ENCODE measurements around the gene SCN2B. TPM values are rescaled to one million over a fixed set of nuclear protein-coding genes. Genes with fewer than 3 reads are reported as not detected.

The SCN2B gene
- total and polyA plus RNA-seq, 2 of the 13 experiments (the other 11 are each of a cell fraction or from before 2014, with no cell fraction given), result 0.01 to 0.02 TPM

DNA sequence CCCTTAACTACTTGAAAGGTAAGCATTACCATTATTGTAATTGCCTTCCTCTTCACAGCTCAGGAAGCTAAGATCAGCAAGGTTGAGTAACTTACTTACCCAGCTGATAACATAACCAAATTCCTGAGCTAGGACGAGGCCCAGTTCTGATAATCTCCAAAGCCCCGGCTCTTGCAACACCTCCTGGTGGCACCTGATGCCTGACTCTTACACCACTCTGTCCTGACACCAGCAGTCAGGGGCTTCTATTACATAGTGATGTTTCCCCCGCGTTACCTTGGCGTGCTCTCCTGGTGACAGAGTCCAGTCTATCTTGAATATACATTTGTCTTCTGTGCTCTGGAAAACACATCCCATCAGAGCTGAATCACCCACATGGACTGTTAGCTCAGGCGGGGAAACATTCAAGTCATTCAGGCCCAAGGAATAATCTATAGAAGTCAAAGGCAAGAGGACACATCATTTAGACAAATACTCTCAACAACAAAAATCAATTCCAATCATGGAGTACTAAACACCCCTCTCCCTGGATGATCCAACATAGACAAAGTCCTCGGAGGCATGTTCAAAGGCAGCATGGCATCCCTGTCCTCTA, 35.8 kb upstream of the SCN2B start (continued):
- TF ChIP-seq, protein P1, sequence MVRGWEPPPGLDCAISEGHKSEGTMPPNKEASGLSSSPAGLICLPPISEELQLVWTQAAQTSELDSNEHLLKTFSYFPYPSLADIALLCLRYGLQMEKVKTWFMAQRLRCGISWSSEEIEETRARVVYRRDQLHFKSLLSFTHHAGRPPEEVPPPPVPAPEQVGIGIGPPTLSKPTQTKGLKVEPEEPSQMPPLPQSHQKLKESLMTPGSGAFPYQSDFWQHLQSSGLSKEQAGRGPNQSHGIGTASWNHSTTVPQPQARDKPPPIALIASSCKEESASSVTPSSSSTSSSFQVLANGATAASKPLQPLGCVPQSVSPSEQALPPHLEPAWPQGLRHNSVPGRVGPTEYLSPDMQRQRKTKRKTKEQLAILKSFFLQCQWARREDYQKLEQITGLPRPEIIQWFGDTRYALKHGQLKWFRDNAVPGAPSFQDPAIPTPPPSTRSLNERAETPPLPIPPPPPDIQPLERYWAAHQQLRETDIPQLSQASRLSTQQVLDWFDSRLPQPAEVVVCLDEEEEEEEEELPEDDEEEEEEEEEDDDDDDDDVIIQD (CRISPR knock-in tag; IDR thresholded peaks at IDR 0.05; ENCODE audit: low read depth), result peak; percentile 81; the same call in 1 of the 2 replicates
- TF ChIP-seq RAD21 (CRISPR knock-in tag; IDR thresholded peaks at IDR 0.05), result peak; percentile 28; the same call in 1 of the 2 replicates
- TF ChIP-seq IKZF1 (IDR thresholded peaks at IDR 0.05), result no peak
- peak; percentile 55 for TF ChIP-seq ZNF670 (CRISPR knock-in tag; IDR thresholded peaks at IDR 0.05; ENCODE audit: borderline replicate concordance)
- TF ChIP-seq, protein P2, sequence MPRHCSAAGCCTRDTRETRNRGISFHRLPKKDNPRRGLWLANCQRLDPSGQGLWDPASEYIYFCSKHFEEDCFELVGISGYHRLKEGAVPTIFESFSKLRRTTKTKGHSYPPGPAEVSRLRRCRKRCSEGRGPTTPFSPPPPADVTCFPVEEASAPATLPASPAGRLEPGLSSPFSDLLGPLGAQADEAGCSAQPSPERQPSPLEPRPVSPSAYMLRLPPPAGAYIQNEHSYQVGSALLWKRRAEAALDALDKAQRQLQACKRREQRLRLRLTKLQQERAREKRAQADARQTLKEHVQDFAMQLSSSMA (CRISPR knock-in tag; IDR thresholded peaks at IDR 0.05), result 0 out of 2 replicates have a peak, but pooled peaks have one; percentile 55
- peak; percentile 53; the same call in 1 of the 2 replicates for TF ChIP-seq ZNF232 (CRISPR knock-in tag; IDR thresholded peaks at IDR 0.05; ENCODE audit: borderline replicate concordance)
- TF ChIP-seq TBL1XR1 (IDR thresholded peaks at IDR 0.05; ENCODE audit: borderline replicate concordance, low read length, partially characterized antibody), result peak; percentile 77
- peak; percentile 96 for TF ChIP-seq MED1 (CRISPR knock-in tag; IDR thresholded peaks at IDR 0.05)
- peak; percentile 74; the same call in 1 of the 3 replicates for TF ChIP-seq MXI1 (IDR thresholded peaks at IDR 0.05; ENCODE audit: borderline replicate concordance, low read depth, low read length)
- TF ChIP-seq NCOR1 (IDR thresholded peaks at IDR 0.05; ENCODE audit: borderline replicate concordance, low read length), result peak; percentile 91
- TF ChIP-seq, protein P3, sequence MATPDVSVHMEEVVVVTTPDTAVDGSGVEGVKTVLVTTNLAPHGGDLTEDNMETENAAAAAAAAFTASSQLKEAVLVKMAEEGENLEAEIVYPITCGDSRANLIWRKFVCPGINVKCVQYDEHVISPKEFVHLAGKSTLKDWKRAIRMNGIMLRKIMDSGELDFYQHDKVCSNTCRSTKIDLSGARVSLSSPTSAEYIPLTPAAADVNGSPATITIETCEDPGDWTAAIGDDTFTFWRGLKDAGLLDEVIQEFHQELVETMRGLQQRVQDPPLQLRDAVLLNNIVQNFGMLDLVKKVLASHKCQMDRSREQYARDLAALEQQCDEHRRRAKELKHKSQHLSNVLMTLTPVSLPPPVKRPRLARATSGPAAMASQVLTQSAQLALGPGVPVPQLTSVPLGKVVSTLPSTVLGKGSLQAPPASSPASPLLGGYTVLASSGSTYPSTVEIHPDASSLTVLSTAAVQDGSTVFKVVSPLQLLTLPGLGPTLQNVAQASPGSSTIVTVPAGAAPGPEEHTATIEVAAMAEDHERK (CRISPR knock-in tag; IDR thresholded peaks at IDR 0.05; ENCODE audit: low read depth), result no peak
- TF ChIP-seq, protein P4, sequence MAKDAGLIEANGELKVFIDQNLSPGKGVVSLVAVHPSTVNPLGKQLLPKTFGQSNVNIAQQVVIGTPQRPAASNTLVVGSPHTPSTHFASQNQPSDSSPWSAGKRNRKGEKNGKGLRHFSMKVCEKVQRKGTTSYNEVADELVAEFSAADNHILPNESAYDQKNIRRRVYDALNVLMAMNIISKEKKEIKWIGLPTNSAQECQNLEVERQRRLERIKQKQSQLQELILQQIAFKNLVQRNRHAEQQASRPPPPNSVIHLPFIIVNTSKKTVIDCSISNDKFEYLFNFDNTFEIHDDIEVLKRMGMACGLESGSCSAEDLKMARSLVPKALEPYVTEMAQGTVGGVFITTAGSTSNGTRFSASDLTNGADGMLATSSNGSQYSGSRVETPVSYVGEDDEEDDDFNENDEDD (CRISPR knock-in tag; IDR thresholded peaks at IDR 0.05; ENCODE audit: borderline replicate concordance), result peak; percentile 61; the same call in 1 of the 2 replicates
- TF ChIP-seq, protein P5, sequence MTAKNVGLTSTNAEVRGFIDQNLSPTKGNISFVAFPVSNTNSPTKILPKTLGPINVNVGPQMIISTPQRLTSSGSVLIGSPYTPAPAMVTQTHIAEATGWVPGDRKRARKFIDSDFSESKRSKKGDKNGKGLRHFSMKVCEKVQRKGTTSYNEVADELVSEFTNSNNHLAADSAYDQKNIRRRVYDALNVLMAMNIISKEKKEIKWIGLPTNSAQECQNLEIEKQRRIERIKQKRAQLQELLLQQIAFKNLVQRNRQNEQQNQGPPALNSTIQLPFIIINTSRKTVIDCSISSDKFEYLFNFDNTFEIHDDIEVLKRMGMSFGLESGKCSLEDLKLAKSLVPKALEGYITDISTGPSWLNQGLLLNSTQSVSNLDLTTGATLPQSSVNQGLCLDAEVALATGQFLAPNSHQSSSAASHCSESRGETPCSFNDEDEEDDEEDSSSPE (CRISPR knock-in tag; IDR thresholded peaks at IDR 0.05), result peak; percentile 62
- TF ChIP-seq, protein P6, sequence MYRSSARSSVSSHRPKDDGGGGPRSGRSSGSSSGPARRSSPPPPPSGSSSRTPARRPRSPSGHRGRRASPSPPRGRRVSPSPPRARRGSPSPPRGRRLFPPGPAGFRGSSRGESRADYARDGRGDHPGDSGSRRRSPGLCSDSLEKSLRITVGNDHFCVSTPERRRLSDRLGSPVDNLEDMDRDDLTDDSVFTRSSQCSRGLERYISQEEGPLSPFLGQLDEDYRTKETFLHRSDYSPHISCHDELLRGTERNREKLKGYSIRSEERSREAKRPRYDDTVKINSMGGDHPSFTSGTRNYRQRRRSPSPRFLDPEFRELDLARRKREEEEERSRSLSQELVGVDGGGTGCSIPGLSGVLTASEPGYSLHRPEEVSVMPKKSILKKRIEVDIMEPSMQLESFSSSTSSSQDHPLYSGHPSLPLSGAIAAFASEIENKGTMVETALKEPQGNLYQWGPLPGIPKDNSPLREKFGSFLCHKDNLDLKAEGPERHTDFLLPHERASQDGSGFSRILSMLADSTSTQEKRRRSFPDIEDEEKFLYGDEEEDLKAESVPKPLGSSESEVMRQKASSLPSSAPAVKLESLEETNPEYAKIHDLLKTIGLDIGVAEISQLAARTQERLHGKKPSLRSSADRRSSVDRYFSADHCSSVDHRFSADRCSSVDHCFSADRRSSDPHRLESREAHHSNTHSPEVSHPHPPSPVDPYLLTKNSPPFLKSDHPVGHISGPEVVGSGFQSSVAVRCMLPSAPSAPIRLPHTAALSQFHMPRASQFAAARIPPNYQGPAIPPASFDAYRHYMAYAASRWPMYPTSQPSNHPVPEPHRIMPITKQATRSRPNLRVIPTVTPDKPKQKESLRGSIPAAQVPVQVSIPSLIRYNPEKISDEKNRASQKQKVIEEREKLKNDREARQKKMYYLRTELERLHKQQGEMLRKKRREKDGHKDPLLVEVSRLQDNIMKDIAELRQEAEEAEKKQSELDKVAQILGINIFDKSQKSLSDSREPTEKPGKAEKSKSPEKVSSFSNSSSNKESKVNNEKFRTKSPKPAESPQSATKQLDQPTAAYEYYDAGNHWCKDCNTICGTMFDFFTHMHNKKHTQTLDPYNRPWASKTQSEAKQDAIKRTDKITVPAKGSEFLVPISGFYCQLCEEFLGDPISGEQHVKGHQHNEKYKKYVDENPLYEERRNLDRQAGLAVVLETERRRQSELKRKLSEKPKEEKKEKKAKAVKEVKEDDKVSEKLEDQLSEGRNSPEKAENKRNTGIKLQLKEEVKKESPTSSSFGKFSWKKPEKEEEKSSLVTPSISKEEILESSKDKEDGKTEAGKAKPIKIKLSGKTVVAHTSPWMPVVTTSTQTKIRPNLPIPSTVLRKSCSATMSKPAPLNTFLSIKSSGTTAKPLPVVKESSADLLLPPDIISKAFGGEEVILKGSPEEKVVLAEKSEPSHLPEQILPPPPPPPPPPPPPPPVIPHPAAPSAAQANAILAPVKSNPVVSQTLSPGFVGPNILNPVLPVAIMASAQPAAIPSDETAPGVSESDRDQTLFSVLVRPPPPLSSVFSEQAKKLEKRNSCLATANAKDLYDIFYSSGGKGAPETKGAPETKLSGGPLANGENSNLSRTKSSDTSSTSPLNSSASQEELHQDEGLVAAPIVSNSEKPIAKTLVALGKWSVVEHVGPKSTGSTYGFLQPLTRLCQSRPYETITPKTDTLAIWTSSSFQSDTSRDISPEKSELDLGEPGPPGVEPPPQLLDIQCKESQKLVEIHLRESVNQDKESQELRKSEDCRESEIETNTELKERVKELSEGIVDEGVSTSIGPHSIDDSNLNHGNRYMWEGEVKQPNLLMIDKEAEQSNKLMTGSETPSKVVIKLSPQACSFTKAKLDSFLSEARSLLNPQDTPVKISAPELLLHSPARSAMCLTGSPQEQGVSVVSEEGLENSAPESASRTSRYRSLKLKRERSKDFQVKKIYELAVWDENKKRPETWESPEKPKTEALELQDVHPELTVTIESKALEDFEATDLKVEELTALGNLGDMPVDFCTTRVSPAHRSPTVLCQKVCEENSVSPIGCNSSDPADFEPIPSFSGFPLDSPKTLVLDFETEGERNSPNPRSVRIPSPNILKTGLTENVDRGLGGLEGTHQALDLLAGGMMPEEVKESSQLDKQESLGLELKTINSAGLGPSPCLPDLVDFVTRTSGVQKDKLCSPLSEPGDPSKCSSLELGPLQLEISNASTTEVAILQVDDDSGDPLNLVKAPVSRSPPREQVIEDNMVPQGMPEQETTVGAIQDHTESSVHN (CRISPR knock-in tag; IDR thresholded peaks at IDR 0.05), result peak; percentile 82; the same call in 1 of the 2 replicates
